GM11168 (cell line): ENCODE data around the gene UFC1.

ENCODE experiments used
- in situ Hi-C: fragments of 300-500 bp; cut with MboI; formaldehyde crosslinking; loops from one replicate; pipeline ENCODE4 v1.12.0; 2022; ENCODE audit warnings: low sequenced_read_pairs; ENCODE audit not compliant: unreplicated experiment

Gene UFC1

GRCh38 chr1:161201836-161202712 is 48.3 kb downstream of the UFC1 start, which contains the start of gene NDUFS2:
Gene NDUFS2 (plus strand): TSS chr1:161202367. CDS start chr1:161202386, 19 bp downstream.
- in situ Hi-C loops: no loop called here

DNA sequence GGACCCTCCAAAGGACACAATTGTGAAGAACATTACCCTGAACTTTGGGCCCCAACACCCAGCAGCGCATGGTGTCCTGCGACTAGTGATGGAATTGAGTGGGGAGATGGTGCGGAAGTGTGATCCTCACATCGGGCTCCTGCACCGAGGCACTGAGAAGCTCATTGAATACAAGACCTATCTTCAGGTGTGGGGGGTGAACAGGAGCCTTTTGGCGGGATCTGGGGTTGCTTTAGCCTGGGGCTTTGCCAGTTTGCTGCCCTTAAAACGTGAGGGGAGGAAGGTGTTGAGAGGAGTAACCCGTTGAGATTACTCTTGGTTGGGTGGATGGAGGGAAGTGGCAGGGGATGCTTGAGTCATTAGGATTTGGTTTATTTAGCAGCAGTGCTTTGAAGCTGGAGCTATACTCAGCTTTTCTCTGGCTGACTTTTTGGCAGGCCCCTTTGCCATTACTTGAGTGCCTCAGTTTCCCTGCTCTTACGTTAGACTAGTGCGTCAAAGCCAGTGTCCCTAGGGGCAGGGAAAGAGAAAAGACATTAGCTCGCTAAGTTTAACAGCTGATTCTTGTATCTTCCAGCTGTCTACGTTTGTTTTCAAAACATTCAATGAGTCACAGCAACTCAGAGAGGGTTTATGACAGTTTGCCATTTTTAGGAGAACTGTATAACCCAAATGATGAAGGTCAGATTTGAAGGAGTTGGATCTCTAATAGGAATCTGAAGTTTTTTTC is 52.8 kb downstream of the UFC1 start:
- in situ Hi-C loops: no loop called here

DNA sequence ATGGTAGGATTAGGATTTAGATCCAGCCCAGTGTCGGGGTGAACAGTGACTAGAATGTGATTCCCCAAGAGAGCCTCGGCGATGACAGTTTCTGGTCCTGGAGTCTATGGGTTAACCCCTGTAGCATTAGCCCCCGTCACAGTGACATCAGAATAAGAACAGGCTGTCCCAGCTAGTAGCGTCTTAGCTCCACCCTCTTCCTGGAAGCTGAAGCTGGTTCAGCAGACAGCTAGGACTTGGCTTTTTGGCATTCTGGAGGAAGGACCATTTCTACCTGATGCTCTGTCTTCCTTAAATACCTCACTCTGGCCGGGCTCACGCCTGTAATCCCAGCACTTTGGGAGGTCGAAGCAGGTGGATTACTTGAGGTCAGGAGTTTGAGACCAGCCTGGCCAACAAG is 53.4 kb downstream of the UFC1 start:
- in situ Hi-C loops: no loop called here
